ENCODE measurements around the gene RASSF7.

Gene RASSF7

GRCh38 chr11:601573-602245 is 40.9 kb downstream of the RASSF7 start:
- H3K4me3 ChIP-seq (ENCODE audit: low read depth, low read length) = no peak overlapping the region
- no peak for TF ChIP-seq CTCF (conservative IDR thresholded peaks at IDR 0.05; ENCODE audit: low read depth, low read length)
- no peak for DNase-seq (ENCODE audit: low read depth)

GRCh38 chr11:603154-603553 is 42.4 kb downstream of the RASSF7 start:
- TF ChIP-seq CTCF (conservative IDR thresholded peaks at IDR 0.05; ENCODE audit: low read depth, low read length) = no peak
- H3K4me3 ChIP-seq (ENCODE audit: low read depth, low read length) = no peak overlapping the region
- DNase-seq (ENCODE audit: low read depth) = no peak

- TF ChIP-seq CTCF (conservative IDR thresholded peaks at IDR 0.05; ENCODE audit: low read depth, low read length) = no peak
- H3K4me3 ChIP-seq (ENCODE audit: low read depth, low read length) = no peak overlapping the region
- no peak for DNase-seq (ENCODE audit: low read depth)
Observed at GRCh38 chr11:605286-606129, 44.7 kb downstream of the RASSF7 start.

- DNase-seq (ENCODE audit: low read depth) = peak; percentile 31
- H3K4me3 ChIP-seq (ENCODE audit: low read depth, low read length) = no peak overlapping the region
- no peak for TF ChIP-seq CTCF (conservative IDR thresholded peaks at IDR 0.05; ENCODE audit: low read depth, low read length)
Observed at GRCh38 chr11:606245-606644, 45.5 kb downstream of the RASSF7 start.

GRCh38 chr11:607020-607780 is 46.4 kb downstream of the RASSF7 start:
- DNase-seq (ENCODE audit: low read depth) = no peak
- no peak for TF ChIP-seq CTCF (conservative IDR thresholded peaks at IDR 0.05; ENCODE audit: low read depth, low read length)
- no peak overlapping the region for H3K4me3 ChIP-seq (ENCODE audit: low read depth, low read length)

GRCh38 chr11:607971-608659 is 47.3 kb downstream of the RASSF7 start:
- no peak for DNase-seq (ENCODE audit: low read depth)
- no peak overlapping the region for H3K4me3 ChIP-seq (ENCODE audit: low read depth, low read length)
- no peak for TF ChIP-seq CTCF (conservative IDR thresholded peaks at IDR 0.05; ENCODE audit: low read depth, low read length)
